BLaER1 (cell line): ENCODE data around the gene FSCN2.

Source experiments
- H3K27ac ChIP-seq: shearing (Covaris generic); formaldehyde crosslinking; 2 replicates; pipeline ENCODE4 v1.8.1; 2022
- H3K27me3 ChIP-seq: shearing (Covaris generic); formaldehyde crosslinking; 2 replicates; pipeline ENCODE4 v1.8.1; 2022
- H3K36me3 ChIP-seq: shearing (Covaris generic); formaldehyde crosslinking; 2 replicates; pipeline ENCODE4 v1.8.1; 2022
- H3K4me1 ChIP-seq: shearing (Covaris generic); formaldehyde crosslinking; 2 replicates; pipeline ENCODE4 v1.8.1; 2022
- H3K4me2 ChIP-seq: shearing (Covaris generic); formaldehyde crosslinking; 2 replicates; pipeline ENCODE4 v1.8.1; 2022
- H3K4me3 ChIP-seq: shearing (Covaris generic); formaldehyde crosslinking; 2 replicates; pipeline ENCODE4 v1.8.1; 2022
- H3K9ac ChIP-seq: shearing (Covaris generic); formaldehyde crosslinking; 2 replicates; pipeline ENCODE4 v1.8.1; 2022
- H3K9me3 ChIP-seq: shearing (Covaris generic); formaldehyde crosslinking; 2 replicates; pipeline ENCODE4 v1.8.1; 2022
- H4K20me1 ChIP-seq: shearing (Covaris generic); formaldehyde crosslinking; 2 replicates; pipeline ENCODE4 v1.8.1; 2022
- Cebpa-rat ChIP-seq: shearing (Covaris generic); IDR thresholded peaks from 2 replicates; pipeline ENCODE4 v1.8.1; 2022

The FSCN2 gene

GRCh38 chr17:81491761-81492160, 36.4 kb upstream of the FSCN2 start:
- H3K4me1 ChIP-seq = peaks cover 67% of the 10 kb centered on the region

GRCh38 chr17:81492202-81492601, 36.0 kb upstream of the FSCN2 start:
- H4K20me1 ChIP-seq = no peaks in the 10 kb centered on the region
- peak overlapping the region; percentile 31; the same call in 1 of the 2 replicates for H3K4me3 ChIP-seq
- peak overlapping the region; percentile 83 for H3K4me2 ChIP-seq
- H3K9ac ChIP-seq = peak overlapping the region; percentile 40; the same call in 1 of the 2 replicates
- no peaks in the 10 kb centered on the region for H3K36me3 ChIP-seq
- H3K27me3 ChIP-seq = no peaks in the 10 kb centered on the region
- peaks cover 62% of the 10 kb centered on the region for H3K4me1 ChIP-seq
- H3K27ac ChIP-seq = no peak overlapping the region
- no peaks in the 10 kb centered on the region for H3K9me3 ChIP-seq
- no peak for TF ChIP-seq Cebpa-rat

More at GRCh38 chr17:81491761-81492160, 36.4 kb upstream of the FSCN2 start:
- TF ChIP-seq Cebpa-rat = no peak
- H3K27me3 ChIP-seq = no peaks in the 10 kb centered on the region
- H3K4me2 ChIP-seq = peak overlapping the region; percentile 83
- no peaks in the 10 kb centered on the region for H3K36me3 ChIP-seq
- no peaks in the 10 kb centered on the region for H3K9me3 ChIP-seq
- H4K20me1 ChIP-seq = no peaks in the 10 kb centered on the region
- H3K4me3 ChIP-seq = peak overlapping the region; percentile 31; the same call in 1 of the 2 replicates
- H3K27ac ChIP-seq = no peak overlapping the region
- peak overlapping the region; percentile 40; the same call in 1 of the 2 replicates for H3K9ac ChIP-seq

- H3K27me3 ChIP-seq = no peaks in the 10 kb centered on the region
- peak overlapping the region; percentile 83 for H3K4me2 ChIP-seq
- H3K36me3 ChIP-seq = no peaks in the 10 kb centered on the region
- H3K9ac ChIP-seq = no peak overlapping the region
- H3K9me3 ChIP-seq = no peaks in the 10 kb centered on the region
- peaks cover 57% of the 10 kb centered on the region for H3K4me1 ChIP-seq
- H3K4me3 ChIP-seq = no peak overlapping the region
- TF ChIP-seq Cebpa-rat = no peak
- H3K27ac ChIP-seq = no peak overlapping the region
- no peaks in the 10 kb centered on the region for H4K20me1 ChIP-seq
Measured at GRCh38 chr17:81492706-81493105, 35.5 kb upstream of the FSCN2 start.

GRCh38 chr17:81493198-81494038, 34.8 kb upstream of the FSCN2 start:
- peaks cover 53% of the 10 kb centered on the region for H3K4me1 ChIP-seq
- H3K4me2 ChIP-seq = peak overlapping the region; percentile 83
- H3K9ac ChIP-seq = no peak overlapping the region
- no peaks in the 10 kb centered on the region for H3K9me3 ChIP-seq
- H3K4me3 ChIP-seq = no peak overlapping the region
- TF ChIP-seq Cebpa-rat = no peak
- H3K27me3 ChIP-seq = no peaks in the 10 kb centered on the region
- H3K27ac ChIP-seq = no peak overlapping the region
- no peaks in the 10 kb centered on the region for H3K36me3 ChIP-seq
- H4K20me1 ChIP-seq = no peaks in the 10 kb centered on the region

- H3K4me2 ChIP-seq = peak overlapping the region; percentile 21
- no peaks in the 10 kb centered on the region for H4K20me1 ChIP-seq
- H3K9ac ChIP-seq = no peak overlapping the region
- peaks cover 40% of the 10 kb centered on the region for H3K4me1 ChIP-seq
- no peak overlapping the region for H3K27ac ChIP-seq
- H3K27me3 ChIP-seq = peaks cover 5% of the 10 kb centered on the region; the same call in 1 of the 2 replicates
- no peaks in the 10 kb centered on the region for H3K9me3 ChIP-seq
- TF ChIP-seq Cebpa-rat = no peak
- H3K4me3 ChIP-seq = no peak overlapping the region
- no peaks in the 10 kb centered on the region for H3K36me3 ChIP-seq
Measured at GRCh38 chr17:81494626-81495377, 33.4 kb upstream of the FSCN2 start.

- Histone ChIP-seq H3K9ac (no peak overlapping the region), H3K36me3 (no peaks in the 10 kb centered on the region), H3K4me2 (no peak overlapping the region), H4K20me1 (no peaks in the 10 kb centered on the region), H3K27ac (no peak overlapping the region), H3K27me3 (peaks cover 5% of the 10 kb centered on the region; the same call in 1 of the 2 replicates), H3K4me3 (no peak overlapping the region), H3K4me1 (peaks cover 8% of the 10 kb centered on the region), H3K9me3 (no peaks in the 10 kb centered on the region)
- TF ChIP-seq Cebpa-rat = no peak
Measured at GRCh38 chr17:81498953-81499600, 29.1 kb upstream of the FSCN2 start.

GRCh38 chr17:81499601-81499970, 28.6 kb upstream of the FSCN2 start:
- H3K27ac ChIP-seq = no peak overlapping the region
- H3K27me3 ChIP-seq = peaks cover 5% of the 10 kb centered on the region; the same call in 1 of the 2 replicates
- TF ChIP-seq Cebpa-rat = no peak
- no peak overlapping the region for H3K4me2 ChIP-seq
- H4K20me1 ChIP-seq = no peaks in the 10 kb centered on the region
- no peak overlapping the region for H3K4me3 ChIP-seq
- peaks cover 6% of the 10 kb centered on the region for H3K4me1 ChIP-seq
- H3K9ac ChIP-seq = no peak overlapping the region
- no peaks in the 10 kb centered on the region for H3K36me3 ChIP-seq
- H3K9me3 ChIP-seq = no peaks in the 10 kb centered on the region

- Histone ChIP-seq H3K4me1 (peaks cover under 1% of the 10 kb centered on the region), H3K27ac (no peak overlapping the region), H3K9me3 (no peaks in the 10 kb centered on the region), H3K4me3 (no peak overlapping the region), H3K36me3 (no peaks in the 10 kb centered on the region), H3K4me2 (no peak overlapping the region), H4K20me1 (no peaks in the 10 kb centered on the region), H3K9ac (no peak overlapping the region), H3K27me3 (peaks cover 5% of the 10 kb centered on the region; the same call in 1 of the 2 replicates)
- no peak for TF ChIP-seq Cebpa-rat
Measured at GRCh38 chr17:81500047-81500446, 28.1 kb upstream of the FSCN2 start.

GRCh38 chr17:81502471-81503017, 25.6 kb upstream of the FSCN2 start:
- H4K20me1 ChIP-seq = peaks cover 9% of the 10 kb centered on the region
- H3K4me2 ChIP-seq = no peak overlapping the region
- no peaks in the 10 kb centered on the region for H3K9me3 ChIP-seq
- H3K9ac ChIP-seq = no peak overlapping the region
- H3K4me1 ChIP-seq = no peaks in the 10 kb centered on the region
- TF ChIP-seq Cebpa-rat = no peak
- H3K4me3 ChIP-seq = no peak overlapping the region
- peaks cover 5% of the 10 kb centered on the region; the same call in 1 of the 2 replicates for H3K27me3 ChIP-seq
- H3K36me3 ChIP-seq = no peaks in the 10 kb centered on the region
- no peak overlapping the region for H3K27ac ChIP-seq
